Glomerular visceral epithelial cell (primary cell): ENCODE measurements around the gene MRPS2.
"Not testable (repeated sequence)": the region's sequence is repeated elsewhere in the genome, so short reads cannot be mapped to it uniquely, and the experiment has no call there.

Experiments
- DNase-seq: peaks from one replicate; pipeline ENCODE4 v3.0.0-alpha.2; 2016; ENCODE audit errors: extremely low spot score

Gene MRPS2

GRCh38 chr9:135531096-135531495 is 30.6 kb downstream of the MRPS2 start:
- DNase-seq = no peak

GRCh38 chr9:135533113-135533512 is 32.6 kb downstream of the MRPS2 start:
- no peak for DNase-seq

DNA sequence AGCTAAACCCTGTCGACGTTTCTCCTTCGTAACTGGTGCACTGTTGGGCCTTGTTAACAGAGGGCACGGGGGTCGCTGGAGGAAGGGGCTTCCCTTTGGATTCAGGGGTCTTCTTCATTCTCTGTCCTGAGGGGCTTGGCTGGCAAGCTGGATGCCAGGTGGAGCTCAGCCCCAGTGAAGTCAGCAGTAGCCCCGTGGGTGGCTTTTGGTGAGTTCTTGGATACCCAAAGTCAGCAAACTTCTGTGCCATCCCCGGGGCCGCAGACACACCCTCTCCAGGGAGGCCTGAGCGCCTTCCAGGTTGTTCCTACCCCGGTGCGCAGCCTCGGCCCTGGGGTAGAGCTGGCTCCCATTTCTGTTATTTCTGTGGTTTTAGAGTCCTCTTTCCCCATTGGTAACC is 33.2 kb downstream of the MRPS2 start:
- no peak for DNase-seq

DNA sequence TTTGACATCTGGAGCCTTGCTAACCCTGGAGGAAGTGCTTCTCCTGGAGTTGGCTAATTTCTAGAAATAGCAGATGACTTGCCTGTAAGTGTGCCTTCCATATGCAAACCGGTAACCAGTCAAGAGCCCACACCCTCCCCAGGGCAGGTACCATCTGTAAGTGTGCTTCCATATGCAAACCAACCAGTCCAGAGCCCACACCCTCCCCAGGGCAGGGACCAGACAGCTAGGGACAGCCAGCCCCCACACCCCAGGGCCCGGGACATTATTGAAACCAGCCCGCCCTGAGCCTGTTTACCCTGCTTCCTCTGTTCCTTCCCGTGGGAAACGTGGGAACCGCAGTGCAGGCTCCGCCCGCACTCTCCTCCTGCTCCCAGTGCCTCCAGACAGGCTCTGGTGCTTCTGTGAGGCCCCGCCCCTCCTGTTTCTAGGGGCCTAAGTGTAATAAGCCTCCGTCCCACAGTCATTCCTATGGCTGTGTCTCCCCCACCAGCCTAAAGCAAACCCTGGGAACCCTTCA is 33.8 kb downstream of the MRPS2 start:
- not testable (repeated sequence) for DNase-seq

GRCh38 chr9:135534826-135535225 is 34.3 kb downstream of the MRPS2 start:
- DNase-seq = not testable (repeated sequence)

DNA sequence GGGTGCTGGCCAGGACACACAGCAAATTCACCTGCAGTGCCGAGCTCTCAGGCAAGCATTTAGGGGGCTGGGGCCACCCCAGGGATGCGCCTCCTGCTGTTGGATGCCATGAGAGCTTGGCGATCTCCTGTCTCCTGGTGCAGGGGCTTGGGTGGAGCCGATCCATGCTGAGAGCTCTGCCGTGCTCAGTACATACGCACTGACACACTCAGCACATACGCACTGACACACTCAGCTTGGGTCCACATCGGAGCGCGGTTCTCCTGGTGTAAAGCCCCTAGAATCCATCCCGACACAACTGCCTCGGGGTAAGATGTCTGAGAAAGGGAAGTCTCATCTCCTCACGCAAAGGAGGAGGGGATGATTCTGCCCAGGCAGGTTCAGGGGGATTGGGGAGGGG is 35.1 kb downstream of the MRPS2 start:
- not testable (repeated sequence) for DNase-seq

DNA sequence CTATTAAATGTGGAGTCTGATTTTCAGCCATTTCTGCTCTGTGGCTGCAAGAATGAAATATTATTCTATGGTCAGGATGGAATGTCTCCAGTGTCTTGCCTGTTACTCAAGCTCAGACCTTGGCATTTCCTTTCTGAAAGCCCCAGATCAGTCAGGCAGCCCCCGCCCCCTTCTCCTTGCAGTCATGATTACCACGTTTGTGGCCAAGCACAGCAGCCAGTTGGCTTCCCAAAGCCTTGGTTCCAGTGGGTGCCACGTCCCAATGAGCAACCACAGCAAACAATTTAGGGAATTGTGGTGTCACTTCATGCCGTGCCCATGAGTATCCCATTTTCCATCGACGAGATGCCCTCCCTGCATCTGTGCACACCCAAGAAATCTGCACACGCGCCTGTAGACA is 35.7 kb downstream of the MRPS2 start:
- no peak for DNase-seq

DNA sequence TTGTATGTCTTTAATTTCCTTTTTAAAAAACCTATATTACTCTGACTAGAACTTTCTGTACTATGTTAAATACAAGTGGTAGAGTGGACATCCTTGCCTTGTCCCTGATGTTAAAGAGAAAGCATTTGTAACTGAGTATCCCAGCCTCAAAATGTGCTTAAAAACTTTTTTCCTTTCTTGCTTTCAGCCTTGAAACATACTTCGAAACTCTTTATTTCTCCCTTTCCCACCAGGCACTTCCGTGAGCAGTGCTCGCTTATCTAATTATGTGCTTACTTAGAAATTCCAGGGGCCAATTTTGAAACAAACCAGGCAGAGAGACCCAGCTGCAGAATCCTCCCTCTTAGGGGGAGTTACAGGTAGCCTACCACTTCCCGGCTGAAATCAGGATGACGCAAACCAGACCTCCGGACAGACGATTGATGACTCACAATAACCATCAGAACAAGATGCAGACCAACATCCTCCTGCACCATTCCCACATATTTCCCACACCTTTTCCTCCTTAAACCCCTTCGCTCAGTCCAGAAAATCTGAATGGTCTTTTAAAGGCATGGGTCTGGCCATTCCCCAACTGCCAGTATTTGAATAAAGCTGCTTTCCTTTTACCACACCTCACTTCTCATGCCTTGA is 42.9 kb downstream of the MRPS2 start:
- peak; percentile 23 for DNase-seq

GRCh38 chr9:135544981-135545635 is 44.6 kb downstream of the MRPS2 start:
- no peak for DNase-seq

DNA sequence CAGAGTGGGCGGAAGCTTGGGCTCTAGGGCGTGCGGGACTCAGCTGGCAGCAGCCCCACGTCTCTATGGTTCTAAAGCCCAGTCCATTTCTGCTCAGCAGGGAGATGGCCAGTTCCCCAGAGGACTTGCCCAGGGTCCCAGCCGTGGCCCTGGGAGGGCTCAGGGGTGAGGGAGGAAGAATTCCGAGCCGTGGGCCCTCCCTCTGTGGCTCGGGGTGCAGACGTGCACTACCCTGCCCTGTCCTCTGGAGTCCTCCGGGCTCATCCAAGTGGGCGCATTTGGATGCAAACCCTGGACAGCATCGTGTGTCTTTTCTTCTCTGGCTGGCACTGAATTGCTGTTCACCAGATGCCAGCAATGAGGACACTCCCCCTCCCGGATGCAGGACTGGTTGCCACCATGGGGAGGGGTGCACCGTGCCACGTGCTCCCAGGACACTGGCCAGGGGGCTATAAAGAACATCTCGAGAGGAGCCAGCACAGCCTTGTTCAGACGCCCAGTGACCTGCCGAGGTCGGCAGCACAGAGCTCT is 45.2 kb downstream of the MRPS2 start, which contains the start of gene OBP2A:
TSS of gene OBP2A (plus strand) at position 481 of the 531 bp plus-strand sequence. CDS start 55 bp downstream, outside the sequence.
- not testable (repeated sequence) for DNase-seq

- DNase-seq = not testable (repeated sequence)
Observed at GRCh38 chr9:135546792-135547617, 46.5 kb downstream of the MRPS2 start.

DNA sequence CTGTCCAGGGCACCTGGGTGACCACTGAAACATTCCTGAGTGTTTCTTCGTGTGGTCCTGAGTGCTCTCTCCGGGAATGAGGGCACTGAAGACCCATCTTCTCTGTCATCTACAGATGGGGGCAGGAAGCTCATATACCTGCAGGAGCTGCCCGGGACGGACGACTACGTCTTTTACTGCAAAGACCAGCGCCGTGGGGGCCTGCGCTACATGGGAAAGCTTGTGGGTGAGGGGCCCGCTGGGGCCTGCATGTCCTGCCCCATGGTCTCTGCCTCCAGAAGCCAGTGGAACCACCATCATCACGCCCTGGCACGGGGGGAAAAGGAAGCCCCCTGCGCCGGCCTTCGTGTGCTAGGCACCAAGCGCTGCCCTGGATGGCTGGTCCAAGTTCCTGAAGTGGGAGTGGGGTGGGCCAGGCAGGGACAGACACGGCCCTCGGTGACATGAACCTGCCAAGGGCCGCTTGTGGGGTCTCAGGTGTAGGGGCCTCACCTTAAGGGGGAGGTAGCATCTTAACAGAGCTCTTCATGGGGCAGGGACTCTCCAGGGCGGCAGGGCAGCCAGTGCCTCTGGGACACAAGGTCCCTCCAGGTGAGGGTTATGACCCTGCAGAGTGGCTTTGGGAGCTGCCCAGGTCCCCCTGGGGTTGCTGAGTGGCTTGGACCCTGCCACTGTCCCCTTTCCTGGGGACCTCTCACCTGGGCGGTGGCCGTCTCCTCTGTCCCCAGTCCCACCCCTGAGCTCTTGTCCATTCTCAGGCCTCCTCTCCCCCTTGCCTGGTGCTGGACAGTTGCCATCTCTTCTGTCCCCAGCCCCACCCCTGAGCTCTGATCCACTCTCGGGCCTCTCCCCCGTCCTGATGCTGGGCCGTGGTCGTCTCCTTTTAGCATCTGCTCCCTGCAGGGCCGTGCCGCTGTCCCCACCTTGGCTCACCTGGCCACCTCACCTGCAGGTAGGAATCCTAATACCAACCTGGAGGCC is 47.6 kb downstream of the MRPS2 start:
- no peak for DNase-seq

- DNase-seq = not testable (repeated sequence)
Observed at GRCh38 chr9:135549478-135550343, 49.2 kb downstream of the MRPS2 start.

DNA sequence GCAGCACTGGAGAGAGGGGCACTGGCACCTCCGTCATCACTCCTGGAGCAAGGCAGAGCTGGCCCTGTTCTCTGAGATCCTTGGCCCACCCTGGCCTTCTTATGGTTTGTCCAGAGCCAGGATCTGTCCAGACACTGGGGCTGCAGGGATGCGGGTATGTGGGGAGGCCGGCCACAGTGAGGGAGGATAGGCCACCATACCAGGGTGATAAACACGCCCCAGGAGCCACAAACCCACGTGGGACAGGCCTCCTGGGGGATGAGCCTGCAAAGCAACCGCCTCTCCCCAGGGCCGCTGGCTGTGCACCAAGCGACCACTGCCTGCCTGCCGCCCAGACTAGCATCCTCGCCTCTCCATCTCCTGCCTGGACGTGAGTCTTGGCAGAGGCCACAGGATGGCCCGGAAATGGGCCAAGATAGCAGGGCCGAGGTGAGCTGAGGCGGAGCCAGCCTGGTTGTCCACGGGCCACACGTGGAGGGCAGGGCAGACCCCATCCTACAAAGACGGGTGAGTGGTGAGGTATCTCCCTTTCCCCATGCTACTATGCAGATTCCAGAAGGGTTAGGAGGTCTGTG is 49.9 kb downstream of the MRPS2 start:
- DNase-seq = no peak

DNA sequence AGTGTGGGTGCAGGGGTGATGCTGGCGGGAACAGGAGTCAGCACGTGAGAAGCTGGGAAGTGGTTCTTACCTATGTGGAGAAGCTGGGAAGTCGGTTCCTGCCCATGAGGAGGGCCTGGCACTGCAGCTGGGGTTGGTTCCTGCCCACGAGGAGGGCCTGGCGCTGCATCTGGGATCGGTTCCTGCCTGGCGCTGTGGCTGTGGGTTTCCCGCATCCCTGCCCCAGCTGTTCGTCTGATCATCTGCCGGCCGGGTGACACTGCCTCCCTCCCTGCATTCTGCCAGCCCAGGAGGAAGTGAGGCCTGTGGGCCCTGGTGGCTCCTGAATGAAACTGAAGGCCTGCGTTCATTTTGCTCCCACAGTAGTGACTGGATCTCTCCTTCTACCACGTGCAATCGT is 50.5 kb downstream of the MRPS2 start:
- no peak for DNase-seq

GRCh38 chr9:135551456-135551855 is 51.0 kb downstream of the MRPS2 start:
- no peak for DNase-seq

DNA sequence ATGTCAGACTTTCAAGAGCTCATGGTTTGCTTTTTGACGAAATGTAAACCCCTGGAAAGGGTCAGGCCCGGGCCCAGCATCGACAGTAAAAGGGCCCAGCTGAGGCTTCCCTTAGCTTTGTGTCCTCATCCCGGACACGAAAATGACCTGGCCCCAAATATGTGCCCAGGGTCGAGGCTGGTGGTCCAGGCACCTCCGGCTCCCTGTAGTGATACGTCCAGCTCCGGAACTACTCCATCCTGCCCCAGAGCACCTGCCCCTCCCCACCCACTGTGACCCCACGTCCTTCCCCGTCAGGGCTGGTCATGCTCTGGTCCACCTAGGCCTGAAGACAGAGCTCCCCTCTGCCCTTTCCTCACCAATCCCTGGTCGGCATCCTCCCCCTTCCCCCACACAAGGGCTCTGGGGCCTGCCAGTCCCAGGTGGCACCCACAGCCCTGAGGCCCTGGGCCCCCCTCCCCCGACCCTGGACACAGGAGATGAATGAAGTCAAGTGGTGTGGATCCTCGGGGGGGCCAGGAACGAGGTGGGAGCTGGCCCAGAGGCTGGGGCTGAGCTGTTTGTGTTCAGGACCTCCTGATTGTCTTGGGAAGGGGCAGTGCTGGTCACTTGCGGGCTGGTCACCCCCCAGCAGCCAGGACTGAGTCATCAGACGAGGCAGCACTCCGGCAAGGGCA is 51.7 kb downstream of the MRPS2 start:
- DNase-seq = no peak

DNA sequence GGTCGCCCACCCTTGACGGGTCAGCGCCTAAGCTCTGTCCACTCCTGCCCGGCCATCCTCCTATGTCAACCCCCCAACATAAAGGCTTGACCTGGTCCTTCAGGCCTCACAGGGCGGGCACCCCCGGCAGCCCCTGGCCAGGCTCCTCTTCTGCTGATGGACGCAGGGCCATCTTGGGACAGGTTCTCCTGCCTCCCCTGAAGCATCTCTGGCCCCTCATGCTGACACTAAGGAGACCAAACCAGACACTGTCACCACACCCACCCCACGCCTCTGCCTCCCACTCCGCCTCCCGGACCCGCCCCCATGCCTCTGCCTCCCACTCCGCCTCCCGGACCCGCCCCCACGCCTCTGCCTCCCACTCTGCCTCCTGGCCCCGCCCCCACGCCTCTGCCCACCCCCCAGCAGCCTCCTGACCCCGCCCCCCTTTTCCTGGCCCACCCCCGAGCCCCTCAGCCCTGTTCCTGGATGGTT is 52.3 kb downstream of the MRPS2 start:
- no peak for DNase-seq
